Measurements from ENCODE around the gene GPR180.
"Not testable (repeated sequence)": the region's sequence is repeated elsewhere in the genome, so short reads cannot be mapped to it uniquely, and the experiment has no call there.

GPR180 gene

DNA sequence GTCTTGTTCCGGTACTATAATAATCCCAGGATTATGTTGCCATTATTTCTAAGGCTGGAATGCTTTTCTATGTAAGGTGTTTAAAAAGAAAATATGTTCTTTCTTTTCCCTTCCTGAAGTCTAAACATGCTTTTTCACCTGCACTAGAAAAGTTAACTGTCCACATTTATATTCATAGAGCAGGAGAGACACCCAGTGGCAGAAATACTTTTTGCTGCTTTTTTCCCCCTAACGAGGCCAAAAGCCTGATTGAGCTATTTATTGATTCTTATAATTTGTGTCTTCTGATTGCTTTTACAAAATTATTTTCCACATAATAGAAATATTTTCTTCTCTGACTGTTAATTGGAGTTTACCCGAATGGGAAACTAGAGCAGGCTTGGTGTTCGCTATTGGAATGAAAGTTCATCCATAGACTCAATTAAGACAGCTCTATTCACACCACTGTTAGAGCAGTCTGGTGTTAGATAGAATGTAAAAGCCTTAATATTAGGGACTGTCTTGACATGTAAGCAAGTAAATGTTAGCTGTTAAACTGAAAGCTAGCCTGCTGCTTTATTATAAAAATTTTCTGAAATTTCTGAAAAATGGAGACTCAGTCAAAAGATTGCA is 15.8 kb downstream of the GPR180 start:
- peak; percentile 57 for TF ChIP-seq CTCF (IDR thresholded peaks at IDR 0.05; ENCODE audit: low read depth, low read length, missing control alignments)
- no peak for DNase-seq (ENCODE audit: low read depth)
- in situ Hi-C loops (cut with HindIII; ENCODE audit: low sequenced_read_pairs): no loop called here
- H3K4me3 ChIP-seq (ENCODE audit: low read depth, low read length): no peak overlapping the region

GRCh38 chr13:94620286-94620896 is 18.7 kb downstream of the GPR180 start:
- in situ Hi-C loops (cut with HindIII; ENCODE audit: low sequenced_read_pairs): no loop called here
- no peak for DNase-seq (ENCODE audit: low read depth)
- TF ChIP-seq CTCF (IDR thresholded peaks at IDR 0.05; ENCODE audit: low read depth, low read length, missing control alignments): peak; percentile 86
- H3K4me3 ChIP-seq (ENCODE audit: low read depth, low read length): no peak overlapping the region

DNA sequence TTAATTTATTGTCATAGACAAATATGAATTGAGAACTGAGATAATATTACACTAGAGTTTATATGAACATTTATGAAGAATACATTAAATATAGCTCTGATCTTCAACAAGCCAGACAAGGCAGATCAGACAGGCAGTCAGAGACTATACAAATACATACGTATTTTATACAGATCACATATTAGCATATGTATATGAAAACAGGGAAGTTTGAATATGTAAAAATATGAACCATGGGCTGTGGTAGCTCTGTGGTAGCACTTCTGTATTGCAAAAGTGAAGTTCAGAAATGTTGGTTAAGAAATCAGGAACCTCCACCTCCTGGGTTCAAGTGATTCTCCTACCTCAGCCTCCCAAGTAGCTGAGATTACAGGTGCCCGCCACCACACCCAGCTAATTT is 20.7 kb downstream of the GPR180 start:
- no peak for DNase-seq (ENCODE audit: low read depth)
- H3K4me3 ChIP-seq (ENCODE audit: low read depth, low read length): no peak overlapping the region
- no peak for TF ChIP-seq CTCF (IDR thresholded peaks at IDR 0.05; ENCODE audit: low read depth, low read length, missing control alignments)
- in situ Hi-C loops (cut with HindIII; ENCODE audit: low sequenced_read_pairs): no loop called here

GRCh38 chr13:94623316-94623715 is 21.7 kb downstream of the GPR180 start:
- TF ChIP-seq CTCF (IDR thresholded peaks at IDR 0.05; ENCODE audit: low read depth, low read length, missing control alignments): no peak
- in situ Hi-C loops (cut with HindIII; ENCODE audit: low sequenced_read_pairs): no loop called here
- no peak for DNase-seq (ENCODE audit: low read depth)
- H3K4me3 ChIP-seq (ENCODE audit: low read depth, low read length): no peak overlapping the region

- no peak for TF ChIP-seq CTCF (IDR thresholded peaks at IDR 0.05; ENCODE audit: low read depth, low read length, missing control alignments)
- no peak for DNase-seq (ENCODE audit: low read depth)
- no peak overlapping the region for H3K4me3 ChIP-seq (ENCODE audit: low read depth, low read length)
- in situ Hi-C loops (cut with HindIII; ENCODE audit: low sequenced_read_pairs): no loop called here
Measured at GRCh38 chr13:94630858-94631257, 29.2 kb downstream of the GPR180 start.

DNA sequence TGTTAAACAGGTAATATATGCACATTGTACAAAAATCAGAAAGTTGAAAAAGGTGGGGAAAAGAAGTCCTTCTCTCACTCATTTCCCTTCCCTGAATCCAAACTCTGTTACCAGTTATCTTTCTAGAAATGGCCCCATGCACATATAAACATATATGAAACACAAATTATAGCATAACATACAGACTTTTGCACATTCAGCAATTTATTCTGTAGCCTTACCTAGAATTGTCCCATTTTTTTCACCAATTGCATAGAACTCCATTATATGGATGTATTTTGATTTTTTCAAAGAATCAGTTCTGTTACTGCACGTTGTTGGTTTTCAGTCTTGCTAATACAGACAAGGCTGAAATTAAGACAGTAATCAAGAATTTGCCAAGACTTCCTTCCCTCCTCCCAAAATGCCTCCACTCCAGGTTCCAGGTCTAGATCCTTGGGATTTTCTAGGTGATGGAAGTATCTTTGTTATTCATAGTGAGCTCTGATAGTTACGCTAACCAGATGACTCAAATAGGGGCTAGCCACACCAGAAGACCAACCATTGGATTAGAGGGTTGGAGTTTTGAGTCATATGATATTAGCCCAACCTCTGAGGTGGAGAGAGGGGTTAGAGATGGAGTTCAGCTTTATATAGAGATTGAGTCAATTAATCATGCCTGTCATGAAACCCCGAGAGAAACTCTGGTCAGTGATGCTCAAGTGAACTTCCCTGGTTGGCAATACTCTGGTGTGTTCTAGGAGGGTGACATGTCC is 30.7 kb downstream of the GPR180 start:
- no peak overlapping the region for H3K4me3 ChIP-seq (ENCODE audit: low read depth, low read length)
- in situ Hi-C loops (cut with HindIII; ENCODE audit: low sequenced_read_pairs): no loop called here
- no peak for DNase-seq (ENCODE audit: low read depth)
- no peak for TF ChIP-seq CTCF (IDR thresholded peaks at IDR 0.05; ENCODE audit: low read depth, low read length, missing control alignments)

DNA sequence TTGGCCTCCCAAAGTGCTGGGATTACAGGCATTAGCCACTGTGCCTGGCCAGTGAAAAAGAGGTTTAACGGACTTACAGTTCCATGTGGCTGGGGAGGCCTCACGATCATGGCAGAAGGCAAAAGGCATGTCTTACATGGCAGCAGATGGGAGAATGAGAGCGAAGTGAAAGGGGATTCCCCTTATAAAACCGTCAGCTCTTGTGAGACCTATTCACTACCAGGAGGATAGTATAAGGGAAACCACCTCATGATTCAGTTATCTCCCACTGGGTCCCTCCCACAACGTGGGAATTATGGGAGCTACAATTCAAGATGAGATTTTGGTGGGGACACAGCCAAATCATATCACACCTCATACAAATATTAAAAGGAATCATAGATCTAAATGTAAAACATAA is 34.4 kb downstream of the GPR180 start:
- H3K4me3 ChIP-seq (ENCODE audit: low read depth, low read length); in situ Hi-C loops (cut with HindIII; ENCODE audit: low sequenced_read_pairs); DNase-seq (ENCODE audit: low read depth): not testable (repeated sequence)

Data from astrocyte of the cerebellum (primary cell).